PC-9 (cell line): ENCODE results near the gene TMEM164.

Experiments
- EZH2 ChIP-seq: fragments of 200-600 bp; sonication (generic); IDR thresholded peaks from 2 replicates; pipeline ENCODE4 v1.8.0; 2017; ENCODE audit warnings: antibody characterized with exemption, low read depth
- TF ChIP-seq, protein P1 (sequence below): fragments of 200-600 bp; sonication (generic); conservative IDR thresholded peaks from 2 replicates; pipeline ENCODE4 v1.6.1; 2017; ENCODE audit warnings: mixed run types, antibody characterized with exemption, mild to moderate bottlenecking, moderate library complexity

DNA sequence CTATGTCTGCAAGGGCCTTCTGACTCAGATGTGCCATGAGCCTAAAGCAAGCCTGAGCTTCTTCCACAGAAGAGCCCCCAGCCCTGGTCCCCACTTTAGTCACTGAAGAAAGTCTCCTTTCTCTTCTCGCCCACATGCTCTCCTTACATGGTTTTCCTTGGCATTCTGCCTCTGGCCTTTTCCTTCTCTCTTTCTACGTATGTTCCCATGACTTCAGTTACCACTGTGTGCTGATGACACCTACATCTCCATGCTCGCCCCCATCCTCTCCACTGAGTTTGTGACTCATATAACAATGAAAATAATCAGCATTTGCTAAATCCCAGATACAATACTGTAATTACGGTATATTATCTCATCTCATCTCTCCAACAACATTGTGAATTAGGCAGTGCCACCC, 165.7 kb downstream of the TMEM164 start:
- TF ChIP-seq, protein P1, sequence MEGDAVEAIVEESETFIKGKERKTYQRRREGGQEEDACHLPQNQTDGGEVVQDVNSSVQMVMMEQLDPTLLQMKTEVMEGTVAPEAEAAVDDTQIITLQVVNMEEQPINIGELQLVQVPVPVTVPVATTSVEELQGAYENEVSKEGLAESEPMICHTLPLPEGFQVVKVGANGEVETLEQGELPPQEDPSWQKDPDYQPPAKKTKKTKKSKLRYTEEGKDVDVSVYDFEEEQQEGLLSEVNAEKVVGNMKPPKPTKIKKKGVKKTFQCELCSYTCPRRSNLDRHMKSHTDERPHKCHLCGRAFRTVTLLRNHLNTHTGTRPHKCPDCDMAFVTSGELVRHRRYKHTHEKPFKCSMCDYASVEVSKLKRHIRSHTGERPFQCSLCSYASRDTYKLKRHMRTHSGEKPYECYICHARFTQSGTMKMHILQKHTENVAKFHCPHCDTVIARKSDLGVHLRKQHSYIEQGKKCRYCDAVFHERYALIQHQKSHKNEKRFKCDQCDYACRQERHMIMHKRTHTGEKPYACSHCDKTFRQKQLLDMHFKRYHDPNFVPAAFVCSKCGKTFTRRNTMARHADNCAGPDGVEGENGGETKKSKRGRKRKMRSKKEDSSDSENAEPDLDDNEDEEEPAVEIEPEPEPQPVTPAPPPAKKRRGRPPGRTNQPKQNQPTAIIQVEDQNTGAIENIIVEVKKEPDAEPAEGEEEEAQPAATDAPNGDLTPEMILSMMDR, result no peak
- TF ChIP-seq EZH2, result no peak
